GM18505 (cell line): ENCODE results near the gene FAM186B.

Experiments
- ATAC-seq: cut with Tn5 transposase; IDR thresholded peaks from one replicate; pipeline ENCODE4 v1.9.1; 2021; ENCODE audit not compliant: unreplicated experiment
- POLR2A ChIP-seq: IDR thresholded peaks from 4 replicates; pipeline ENCODE4 v1.6.1; 2011; ENCODE audit warnings: borderline replicate concordance; ENCODE audit not compliant: insufficient read depth, insufficient read length; ENCODE audit errors: extremely low read depth

FAM186B gene

DNA sequence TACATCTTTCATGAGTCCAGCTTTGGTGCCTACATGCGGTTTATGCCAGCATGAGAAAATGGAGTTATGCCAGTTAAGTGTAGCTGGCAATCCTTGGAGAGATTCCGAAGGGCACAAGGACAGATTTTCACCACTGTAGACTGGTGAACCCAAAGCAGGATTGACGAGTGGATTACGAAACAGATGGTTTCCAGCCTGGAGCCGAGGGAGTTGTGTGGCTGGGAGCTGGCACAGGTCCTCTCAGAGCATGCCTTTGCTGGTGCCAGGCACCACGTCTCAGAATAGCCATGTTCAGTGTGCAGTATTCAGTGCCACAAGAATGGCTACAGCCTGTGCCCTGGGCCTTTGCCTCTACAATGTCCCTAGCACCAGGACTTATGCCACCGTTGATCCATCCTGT is 53.4 kb downstream of the FAM186B start:
- no peak for ATAC-seq
- no peak for TF ChIP-seq POLR2A

DNA sequence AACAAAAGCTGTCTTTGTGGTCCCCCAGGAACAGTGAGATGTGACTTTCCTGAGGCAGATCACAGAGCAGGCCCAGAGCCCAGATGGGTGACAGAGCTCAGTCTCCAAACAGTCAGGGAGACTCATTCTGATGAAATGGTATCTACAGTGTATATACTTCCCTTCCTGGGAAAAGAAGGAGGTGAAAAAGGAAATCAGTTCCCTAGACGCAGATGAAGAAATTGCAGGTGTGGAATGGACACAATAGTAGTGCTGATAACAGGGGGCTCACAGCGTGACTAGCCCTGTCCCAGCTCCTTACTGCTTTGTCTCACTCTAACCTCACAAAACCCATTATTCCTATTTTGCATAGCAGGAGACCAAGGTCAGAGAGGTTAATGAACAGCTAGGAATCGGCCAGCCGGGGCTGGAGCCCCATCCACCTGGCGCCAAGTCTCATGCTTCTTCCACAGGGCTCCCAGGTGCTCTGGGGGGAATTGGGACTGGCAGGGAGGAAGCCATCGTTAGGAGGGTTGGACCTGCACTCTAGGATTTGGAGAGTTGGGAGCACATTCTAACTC is 54.7 kb downstream of the FAM186B start:
- no peak for TF ChIP-seq POLR2A
- no peak for ATAC-seq

DNA sequence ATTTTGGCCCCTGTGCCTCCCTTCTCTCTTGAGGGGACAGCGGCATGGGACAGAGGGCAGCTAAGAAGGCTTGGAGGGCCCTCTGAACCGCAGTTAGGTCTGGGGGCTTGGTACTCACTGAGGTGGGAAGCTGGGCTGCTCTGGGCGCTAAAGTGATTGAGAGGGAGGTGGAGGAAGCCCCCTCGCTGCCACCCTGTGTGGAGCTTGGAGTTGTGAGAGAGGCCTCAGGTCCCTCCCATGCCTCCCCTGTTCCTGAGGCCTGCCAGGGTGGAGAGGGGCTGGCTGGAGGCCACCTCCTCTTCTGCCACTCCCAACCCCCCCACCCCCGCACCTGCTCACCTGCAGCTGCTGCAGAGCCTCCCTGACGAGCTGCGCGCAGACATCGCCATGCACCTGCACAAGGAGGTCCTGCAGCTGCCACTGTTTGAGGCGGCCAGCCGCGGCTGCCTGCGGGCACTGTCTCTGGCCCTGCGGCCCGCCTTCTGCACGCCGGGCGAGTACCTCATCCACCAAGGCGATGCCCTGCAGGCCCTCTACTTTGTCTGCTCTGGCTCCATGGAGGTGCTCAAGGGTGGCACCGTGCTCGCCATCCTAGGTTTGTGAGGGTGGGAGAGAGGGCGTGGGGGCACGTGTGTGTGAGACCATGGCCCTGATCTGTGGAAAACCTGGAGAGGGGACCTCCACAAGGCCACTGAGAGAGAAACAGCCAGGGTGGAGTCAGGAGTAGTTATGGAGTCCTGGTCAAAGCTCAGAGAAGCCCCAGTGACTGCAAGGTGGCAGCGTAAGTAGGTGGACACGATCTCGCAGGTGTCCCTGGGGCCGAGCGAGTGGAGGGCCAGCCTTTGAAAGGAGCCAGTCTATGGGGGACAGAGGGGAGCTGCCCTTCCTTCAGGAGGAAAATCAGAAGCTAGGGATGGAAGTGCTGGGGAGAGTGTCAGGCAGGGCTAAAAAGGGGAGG is 55.4 kb downstream of the FAM186B start:
- no peak for ATAC-seq
- TF ChIP-seq POLR2A: no peak

DNA sequence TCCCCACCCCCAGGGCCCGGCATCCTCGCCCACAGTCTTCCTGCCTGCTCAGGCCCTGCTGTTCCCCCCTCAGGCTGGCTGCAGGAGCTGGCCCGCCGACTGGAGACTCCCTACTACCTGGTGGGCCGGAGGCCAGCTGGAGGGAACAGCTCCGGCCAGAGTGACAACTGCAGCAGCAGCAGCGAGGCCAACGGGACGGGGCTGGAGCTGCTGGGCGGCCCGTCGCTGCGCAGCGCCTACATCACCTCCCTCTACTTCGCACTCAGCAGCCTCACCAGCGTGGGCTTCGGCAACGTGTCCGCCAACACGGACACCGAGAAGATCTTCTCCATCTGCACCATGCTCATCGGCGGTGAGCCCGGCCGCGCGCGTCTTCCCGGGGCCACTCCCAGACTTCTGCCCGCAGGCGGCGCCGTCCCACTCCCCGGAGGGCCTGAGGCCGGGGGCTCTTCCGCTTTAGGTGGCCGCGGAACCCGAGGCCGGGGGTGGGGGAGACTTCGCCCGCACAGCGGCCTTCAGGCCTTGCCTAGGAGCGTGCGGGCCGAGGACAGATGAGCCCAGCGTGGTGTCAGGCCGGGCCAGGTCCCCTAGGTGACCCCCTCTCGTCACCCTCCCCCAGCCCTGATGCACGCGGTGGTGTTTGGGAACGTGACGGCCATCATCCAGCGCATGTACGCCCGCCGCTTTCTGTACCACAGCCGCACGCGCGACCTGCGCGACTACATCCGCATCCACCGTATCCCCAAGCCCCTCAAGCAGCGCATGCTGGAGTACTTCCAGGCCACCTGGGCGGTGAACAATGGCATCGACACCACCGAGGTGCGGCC is 56.4 kb downstream of the FAM186B start:
- no peak for ATAC-seq
- no peak for TF ChIP-seq POLR2A

DNA sequence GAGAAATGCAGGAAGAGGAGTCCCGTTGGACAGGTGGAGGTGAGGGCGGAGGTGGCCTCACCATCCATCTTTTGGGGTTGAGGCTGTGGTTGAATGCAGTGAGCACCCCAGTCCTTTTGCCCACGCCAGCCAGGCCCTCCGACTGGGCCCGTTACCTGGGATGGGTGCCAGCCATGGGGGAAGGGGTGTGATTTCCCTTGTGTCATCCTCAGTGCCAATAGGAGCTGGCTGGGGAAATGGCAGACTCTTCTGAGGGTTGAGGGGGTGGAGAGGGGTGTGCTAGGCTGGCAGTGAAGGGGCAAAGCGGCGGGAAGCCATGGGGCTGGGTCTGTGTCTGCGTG is 57.0 kb downstream of the FAM186B start:
- no peak for TF ChIP-seq POLR2A
- no peak for ATAC-seq

- no peak for ATAC-seq
- TF ChIP-seq POLR2A: no peak
Observed at GRCh38 chr12:49547090-49547690, 58.2 kb downstream of the FAM186B start.

- no peak for TF ChIP-seq POLR2A
- no peak for ATAC-seq
Observed at GRCh38 chr12:49546481-49546880, 59.0 kb downstream of the FAM186B start.

DNA sequence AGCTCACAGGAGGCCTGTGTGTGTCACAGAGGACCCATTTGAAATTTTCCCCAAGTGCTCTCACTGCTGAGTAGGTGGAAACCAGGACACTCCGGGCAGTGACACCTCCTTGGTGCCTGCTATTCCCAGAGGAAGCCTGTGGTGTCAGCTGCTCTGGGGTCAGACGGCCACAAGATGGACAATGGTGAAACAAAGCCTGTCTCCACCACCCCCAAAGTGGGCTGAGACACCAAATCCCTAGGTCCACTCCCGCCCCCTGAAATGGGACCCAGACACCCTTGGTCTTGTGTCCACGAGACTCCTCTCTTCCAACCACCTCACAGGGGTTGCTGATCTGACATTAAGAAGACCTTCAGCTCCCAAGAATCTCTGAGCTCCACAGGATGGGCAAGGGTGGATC is 59.6 kb downstream of the FAM186B start:
- no peak for TF ChIP-seq POLR2A
- no peak for ATAC-seq

- no peak for ATAC-seq
- TF ChIP-seq POLR2A: no peak
Observed at GRCh38 chr12:49543914-49544815, 61.3 kb downstream of the FAM186B start.

GRCh38 chr12:49543221-49543913 is 62.1 kb downstream of the FAM186B start:
- TF ChIP-seq POLR2A: no peak
- ATAC-seq: no peak

DNA sequence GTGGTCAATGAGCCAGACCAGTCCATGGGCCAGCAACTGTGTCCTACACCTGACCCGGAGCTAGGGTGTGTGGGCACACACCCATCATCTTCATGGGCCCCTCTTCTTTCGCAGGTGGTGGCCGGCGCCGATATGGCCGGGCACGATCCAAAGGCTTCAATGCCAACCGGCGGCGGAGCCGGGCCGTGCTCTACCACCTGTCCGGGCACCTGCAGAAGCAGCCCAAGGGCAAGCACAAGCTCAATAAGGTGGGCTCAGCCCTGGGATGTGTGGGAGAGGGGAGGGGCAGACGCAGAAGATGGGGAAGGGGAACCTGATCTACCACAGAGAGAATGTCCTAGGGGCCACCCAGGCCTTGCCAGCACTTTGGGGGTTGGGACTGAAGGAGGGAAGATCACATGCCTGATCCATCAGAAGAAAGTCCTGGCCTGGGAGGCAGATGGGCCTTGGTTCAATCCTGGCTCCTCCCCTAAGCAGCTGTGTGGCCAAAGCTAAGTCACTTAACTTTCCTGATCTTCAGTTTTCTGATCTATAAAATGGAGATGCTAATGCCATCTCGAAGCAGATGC is 62.8 kb downstream of the FAM186B start:
- ATAC-seq: no peak
- no peak for TF ChIP-seq POLR2A
